Measurements from ENCODE around the gene LY86.

Gene LY86

GRCh38 chr6:6679633-6680032, 91.1 kb downstream of the LY86 start:
- no peak overlapping the region for H3K4me3 ChIP-seq (ENCODE audit: low read depth, low read length)

- H3K4me3 ChIP-seq (ENCODE audit: low read depth, low read length), result no peak overlapping the region
Measured at GRCh38 chr6:6680526-6680925, 92.0 kb downstream of the LY86 start.

DNA sequence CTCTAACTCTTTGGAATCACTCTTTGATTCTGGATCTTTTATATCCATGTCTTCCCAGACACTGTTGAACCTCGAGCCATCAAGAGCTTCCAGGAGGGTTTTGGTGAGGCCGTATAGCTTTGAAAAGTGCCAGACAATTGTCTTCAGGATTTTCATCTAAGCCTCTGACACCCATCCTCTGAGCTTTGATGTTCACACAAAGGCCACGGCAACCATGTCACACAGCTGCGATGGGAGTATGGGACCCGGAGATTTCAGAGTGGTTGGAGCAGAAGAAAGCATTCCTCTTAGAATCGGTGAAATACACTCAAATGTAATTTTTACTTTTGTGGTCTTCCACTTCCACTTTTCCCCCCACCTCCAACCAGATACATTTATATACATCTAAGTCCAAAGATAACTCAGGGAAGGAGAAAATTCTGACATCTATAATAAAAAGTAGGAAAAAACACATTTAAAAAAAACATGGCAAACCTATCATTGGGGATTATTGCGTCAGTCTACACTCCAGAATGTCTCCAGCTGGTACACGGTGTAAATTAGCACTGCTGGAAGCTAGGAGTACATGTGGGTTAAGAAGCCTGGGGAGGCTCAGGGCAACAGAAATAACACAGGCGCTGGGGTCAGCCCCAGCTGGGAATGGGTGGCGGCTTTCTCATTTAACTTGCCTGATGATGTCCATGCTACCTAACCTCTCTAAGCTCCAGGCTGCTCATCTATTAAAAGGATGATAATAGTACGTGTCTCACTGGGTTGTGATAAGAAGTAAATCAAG, 92.7 kb downstream of the LY86 start:
- no peak overlapping the region for H3K4me3 ChIP-seq (ENCODE audit: low read depth, low read length)

GRCh38 chr6:6682225-6682624, 93.7 kb downstream of the LY86 start:
- H3K4me3 ChIP-seq (ENCODE audit: low read depth, low read length), result no peak overlapping the region

- no peak overlapping the region for H3K4me3 ChIP-seq (ENCODE audit: low read depth, low read length)
Measured at GRCh38 chr6:6683969-6684833, 95.7 kb downstream of the LY86 start.

- H3K4me3 ChIP-seq (ENCODE audit: low read depth, low read length), result no peak overlapping the region
Measured at GRCh38 chr6:6685249-6686040, 96.9 kb downstream of the LY86 start.

DNA sequence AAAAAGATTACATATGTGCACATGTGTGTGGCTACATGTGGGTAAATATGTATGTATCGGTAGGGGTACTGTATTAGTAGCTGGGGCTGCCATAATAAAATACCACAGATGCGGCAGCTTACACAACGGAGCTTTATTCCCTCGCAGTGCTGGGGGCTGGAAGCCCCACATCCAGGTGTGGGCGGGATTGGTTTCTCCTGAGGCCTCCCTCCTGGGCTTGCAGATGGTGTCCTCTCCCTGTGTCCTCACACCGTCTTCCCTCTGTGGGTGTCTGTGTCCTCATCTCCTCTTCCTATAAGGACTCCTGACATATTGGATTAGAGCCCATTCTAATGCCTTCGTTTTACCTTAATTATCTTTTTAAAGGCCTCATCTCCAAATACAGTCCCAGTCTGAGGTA, 97.7 kb downstream of the LY86 start:
- H3K4me3 ChIP-seq (ENCODE audit: low read depth, low read length), result no peak overlapping the region

DNA sequence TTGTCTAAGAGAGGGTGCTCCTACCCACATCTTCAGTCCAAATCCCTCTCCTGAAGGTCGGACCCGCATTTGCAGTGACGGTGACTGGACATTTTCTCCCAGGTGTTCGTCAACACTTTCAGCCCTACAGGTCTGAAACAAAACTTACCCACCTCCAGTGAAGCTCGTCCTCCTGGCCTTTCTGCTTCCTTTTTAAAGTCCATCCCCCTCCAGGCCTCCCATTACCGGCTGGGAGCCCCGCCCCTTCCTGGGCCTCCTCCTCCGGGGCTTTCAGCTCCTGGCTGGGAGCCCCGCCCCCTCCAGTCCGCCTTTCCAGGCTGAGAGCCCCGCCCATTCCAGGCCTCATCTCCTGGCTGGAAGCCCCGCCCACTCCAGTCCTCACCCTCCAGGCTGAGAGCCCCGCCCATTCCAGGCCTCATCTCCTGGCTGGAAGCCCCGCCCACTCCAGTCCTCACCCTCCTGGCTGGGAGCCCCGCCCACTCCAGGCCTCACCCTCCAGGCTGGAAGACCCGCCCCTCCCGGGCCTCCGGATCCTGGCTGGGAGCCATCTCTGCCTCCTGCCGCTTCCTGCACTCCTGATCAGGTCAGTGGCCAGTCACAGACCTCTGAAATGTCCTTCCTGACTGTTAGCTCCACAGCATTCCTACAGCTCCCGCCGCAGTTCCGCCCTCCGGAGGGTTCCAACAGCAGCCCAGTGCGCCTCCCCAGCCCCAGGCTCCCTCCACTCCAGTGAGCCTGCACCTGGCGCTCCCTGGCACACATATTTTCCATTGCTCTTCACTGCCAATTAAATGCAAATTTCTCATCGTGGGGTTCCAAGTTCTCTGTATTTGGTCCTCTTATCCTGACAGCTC, 98.5 kb downstream of the LY86 start:
- H3K4me3 ChIP-seq (ENCODE audit: low read depth, low read length), result peak overlapping the region; percentile 14

- no peak overlapping the region for H3K4me3 ChIP-seq (ENCODE audit: low read depth, low read length)
Measured at GRCh38 chr6:6688283-6688682, 99.8 kb downstream of the LY86 start.

- H3K4me3 ChIP-seq (ENCODE audit: low read depth, low read length), result no peak overlapping the region
Measured at GRCh38 chr6:6688951-6689350, 100.4 kb downstream of the LY86 start.

DNA sequence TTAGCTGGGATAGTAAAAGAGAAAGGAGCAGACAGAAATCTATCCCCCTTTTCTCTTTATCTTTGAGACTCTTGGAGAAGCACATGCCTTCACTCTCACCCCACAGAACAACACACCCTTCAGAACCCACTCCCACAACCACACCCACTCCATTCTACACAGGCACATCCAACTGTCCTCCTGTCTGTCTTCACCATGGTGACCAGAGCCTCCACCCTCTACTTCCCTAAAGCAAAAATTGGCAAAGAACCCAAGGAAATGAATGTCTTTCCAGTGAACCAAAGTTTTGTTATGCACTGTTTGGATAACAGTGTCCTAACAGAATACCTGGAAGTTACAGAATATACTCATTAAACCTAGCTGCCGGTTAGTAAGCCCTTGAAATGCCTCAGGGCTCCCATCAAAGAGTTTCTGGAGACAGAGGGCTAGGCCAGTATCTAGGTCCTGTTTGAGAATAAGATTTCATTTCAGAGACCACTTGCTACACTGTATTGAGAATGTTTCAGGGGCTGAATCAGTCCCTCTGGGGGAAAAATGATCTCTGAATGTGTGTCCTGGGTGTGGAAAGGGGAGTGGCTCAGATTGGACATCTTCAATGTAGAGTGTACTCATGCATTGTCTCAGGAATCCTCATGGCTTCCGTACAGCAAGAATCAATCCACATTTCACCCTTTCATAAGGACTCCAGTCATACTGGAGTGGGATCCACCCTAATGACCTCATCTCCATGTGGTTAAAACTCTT, 101.1 kb downstream of the LY86 start:
- no peak overlapping the region for H3K4me3 ChIP-seq (ENCODE audit: low read depth, low read length)

- H3K4me3 ChIP-seq (ENCODE audit: low read depth, low read length), result no peak overlapping the region
Measured at GRCh38 chr6:6690144-6690483, 101.6 kb downstream of the LY86 start.

DNA sequence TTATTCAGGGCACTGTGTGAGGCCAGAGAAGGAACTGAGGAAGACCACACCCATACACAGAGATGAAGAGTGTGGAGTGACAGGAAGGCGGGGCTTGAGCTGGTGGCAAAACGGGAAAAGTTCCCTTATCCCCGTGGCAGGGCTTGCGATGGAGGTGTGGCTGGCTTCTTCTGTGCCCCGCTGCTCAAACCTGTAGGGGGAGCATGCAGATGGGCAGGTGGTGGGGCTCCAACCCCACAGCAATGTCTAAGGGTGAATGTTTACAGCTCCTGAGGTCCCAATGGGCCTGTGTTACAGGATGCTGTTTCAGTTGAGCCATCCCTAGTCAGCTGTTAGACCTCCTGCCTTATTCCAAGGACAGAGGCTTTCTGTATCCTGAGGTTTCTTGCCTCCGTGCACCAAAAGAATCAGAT, 105.9 kb downstream of the LY86 start:
- no peak overlapping the region for H3K4me3 ChIP-seq (ENCODE audit: low read depth, low read length)

DNA sequence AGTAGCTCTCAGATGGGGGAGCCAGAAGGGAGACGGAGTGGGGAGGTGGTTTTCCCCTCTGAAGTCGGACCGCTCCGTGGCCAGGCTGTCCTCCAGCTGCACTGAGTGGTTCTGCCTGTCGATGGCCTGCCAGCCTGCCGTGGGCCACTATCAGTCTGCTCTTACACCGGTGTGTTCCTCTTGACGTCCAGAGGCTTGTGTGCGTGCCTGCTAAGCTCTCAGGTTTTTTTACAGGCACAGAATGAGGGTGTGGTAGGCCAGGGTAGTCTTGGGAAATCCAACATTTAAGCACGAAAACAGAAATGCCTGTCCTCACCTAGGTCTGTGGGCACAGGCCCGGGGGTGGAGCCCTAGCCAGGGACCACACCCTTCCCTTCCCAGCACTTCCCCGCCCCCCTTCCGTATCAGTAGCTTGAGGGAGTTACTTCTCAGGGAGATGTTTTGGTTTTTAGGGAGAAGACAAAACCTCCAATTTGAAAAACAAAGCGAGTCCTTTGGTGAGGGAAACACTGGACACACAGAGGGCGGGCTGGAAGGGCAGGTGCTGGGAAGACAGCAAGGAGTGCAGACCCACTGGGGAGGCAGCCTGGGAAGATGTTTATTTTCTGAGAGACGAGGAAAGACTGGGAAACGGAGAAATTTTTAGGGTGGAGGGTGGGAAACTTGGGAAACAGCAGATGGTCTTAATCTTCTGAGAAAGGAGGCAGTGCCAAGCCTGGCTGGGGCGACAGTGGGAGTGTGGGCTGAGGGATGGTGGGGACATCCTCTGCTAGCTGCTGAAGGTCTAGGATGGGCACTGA, 106.5 kb downstream of the LY86 start:
- H3K4me3 ChIP-seq (ENCODE audit: low read depth, low read length), result no peak overlapping the region

DNA sequence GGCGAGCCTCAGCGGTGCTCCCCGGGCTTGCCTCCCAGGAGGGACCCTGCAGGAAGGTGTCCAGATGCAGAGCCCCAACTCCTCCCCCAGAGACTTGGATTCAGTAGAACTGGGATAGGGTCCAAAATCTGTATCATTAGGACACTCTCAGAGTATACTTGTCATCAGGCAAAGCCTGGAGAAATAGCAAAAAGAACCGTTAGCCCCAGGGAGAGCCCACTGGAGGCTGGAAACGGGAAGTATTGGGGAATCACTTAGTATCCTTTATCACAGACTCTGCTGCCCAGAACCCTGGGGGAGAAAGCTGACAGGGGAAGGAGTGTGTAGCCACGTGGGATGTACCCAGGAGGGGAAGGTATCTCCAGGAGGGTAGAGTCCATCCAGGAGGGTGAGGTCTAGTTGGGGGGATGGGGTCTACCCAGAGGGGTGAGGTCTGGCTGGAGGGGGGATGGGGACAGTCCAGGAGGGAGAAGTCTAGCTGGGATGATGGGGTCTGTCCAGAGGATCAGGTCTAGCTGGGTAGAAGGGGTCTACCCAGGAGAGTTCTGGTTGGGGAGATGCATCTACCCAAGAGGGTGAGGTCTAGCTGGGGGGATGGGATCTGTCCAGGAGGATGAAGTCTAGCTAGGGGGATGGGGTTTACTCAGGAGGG, 107.2 kb downstream of the LY86 start:
- no peak overlapping the region for H3K4me3 ChIP-seq (ENCODE audit: low read depth, low read length)

GRCh38 chr6:6696867-6697531, 108.5 kb downstream of the LY86 start:
- no peak overlapping the region for H3K4me3 ChIP-seq (ENCODE audit: low read depth, low read length)

- H3K4me3 ChIP-seq (ENCODE audit: low read depth, low read length), result no peak overlapping the region
Measured at GRCh38 chr6:6697620-6698019, 109.1 kb downstream of the LY86 start.

DNA sequence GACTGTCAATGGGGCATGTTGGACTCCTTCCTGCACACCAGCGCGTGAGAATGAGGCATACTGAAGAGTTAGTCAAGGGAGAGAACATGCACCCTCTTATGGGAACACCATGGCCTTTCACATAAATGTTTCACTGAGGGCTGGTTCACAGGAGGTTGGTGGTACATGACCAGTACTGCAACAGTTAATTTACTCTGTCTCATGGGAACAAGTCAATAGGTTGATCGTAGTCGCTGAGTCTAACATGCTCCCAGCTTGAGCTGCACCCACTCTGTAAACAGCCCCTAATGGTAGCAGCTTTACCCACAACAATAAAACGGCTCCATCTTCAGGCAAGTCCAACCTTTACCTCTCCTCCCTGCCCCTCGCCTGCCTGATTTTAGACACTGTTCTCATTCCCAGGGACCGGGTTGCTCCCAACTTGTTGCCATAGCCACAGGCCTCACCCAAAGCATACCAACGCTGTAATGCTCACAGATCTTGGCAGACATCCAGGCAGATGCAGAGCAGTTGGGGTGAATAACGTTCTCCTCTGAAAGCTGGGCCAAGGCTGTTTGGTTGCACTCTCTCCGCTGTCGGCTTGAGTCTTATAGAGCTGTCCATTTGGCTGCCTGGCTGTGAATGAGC, 111.3 kb downstream of the LY86 start:
- no peak overlapping the region for H3K4me3 ChIP-seq (ENCODE audit: low read depth, low read length)

Measured in iPS-11a (cell line).